Measurements from ENCODE around the gene NUB1. TPM values are rescaled to one million over a fixed set of nuclear protein-coding genes. Genes with fewer than 3 reads are reported as not detected.

NUB1 gene
- total RNA-seq, 1 donor: 50.7 TPM

DNA sequence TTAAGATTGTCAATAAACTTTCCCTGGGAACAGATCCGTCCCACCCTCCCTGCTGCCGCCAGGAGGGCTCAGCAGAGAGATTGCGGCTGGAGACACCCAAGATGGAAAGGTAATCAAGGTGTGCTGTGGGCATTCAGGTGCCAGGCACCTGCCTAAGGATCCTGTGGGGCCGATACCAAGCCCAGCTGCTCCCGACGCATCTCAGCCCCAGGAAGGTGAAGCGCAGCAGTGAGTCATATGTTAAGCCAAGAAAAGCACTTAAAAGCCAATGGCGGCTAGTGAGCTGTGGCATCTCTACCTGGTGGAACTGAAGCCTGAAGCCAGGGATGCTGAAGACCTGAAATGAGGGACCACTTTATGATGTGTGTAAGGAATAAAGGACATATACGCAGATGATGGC, 62.2 kb downstream of the NUB1 start:
- Histone ChIP-seq H3K4me3 (ENCODE audit: insufficient read depth, low read length) (no peak overlapping the region), H3K79me2 (ENCODE audit: insufficient read depth, low read length) (no peaks in the 10 kb centered on the region), H3K27me3 (ENCODE audit: insufficient read depth, low read length) (peaks cover 10% of the 10 kb centered on the region), H4K20me1 (ENCODE audit: insufficient read depth, low read length) (no peaks in the 10 kb centered on the region), H2AFZ (ENCODE audit: low read length) (peak overlapping the region; percentile 54), H3K4me2 (ENCODE audit: insufficient read depth, low read length) (peak overlapping the region; percentile 27), H3K4me1 (ENCODE audit: insufficient read depth, low read length) (peaks cover 15% of the 10 kb centered on the region), H3K36me3 (ENCODE audit: insufficient read depth, low read length) (no peaks in the 10 kb centered on the region), H3K27ac (ENCODE audit: low read depth, low read length) (no peak overlapping the region), H3K9me3 (ENCODE audit: low read depth, low read length) (no peaks in the 10 kb centered on the region)
- DNase-seq (ENCODE audit: insufficient read length, low spot score, missing footprints): peak; percentile 87
- no peak for TF ChIP-seq CTCF (IDR thresholded peaks at IDR 0.05; ENCODE audit: extremely low read depth, low read depth, low read length)

DNA sequence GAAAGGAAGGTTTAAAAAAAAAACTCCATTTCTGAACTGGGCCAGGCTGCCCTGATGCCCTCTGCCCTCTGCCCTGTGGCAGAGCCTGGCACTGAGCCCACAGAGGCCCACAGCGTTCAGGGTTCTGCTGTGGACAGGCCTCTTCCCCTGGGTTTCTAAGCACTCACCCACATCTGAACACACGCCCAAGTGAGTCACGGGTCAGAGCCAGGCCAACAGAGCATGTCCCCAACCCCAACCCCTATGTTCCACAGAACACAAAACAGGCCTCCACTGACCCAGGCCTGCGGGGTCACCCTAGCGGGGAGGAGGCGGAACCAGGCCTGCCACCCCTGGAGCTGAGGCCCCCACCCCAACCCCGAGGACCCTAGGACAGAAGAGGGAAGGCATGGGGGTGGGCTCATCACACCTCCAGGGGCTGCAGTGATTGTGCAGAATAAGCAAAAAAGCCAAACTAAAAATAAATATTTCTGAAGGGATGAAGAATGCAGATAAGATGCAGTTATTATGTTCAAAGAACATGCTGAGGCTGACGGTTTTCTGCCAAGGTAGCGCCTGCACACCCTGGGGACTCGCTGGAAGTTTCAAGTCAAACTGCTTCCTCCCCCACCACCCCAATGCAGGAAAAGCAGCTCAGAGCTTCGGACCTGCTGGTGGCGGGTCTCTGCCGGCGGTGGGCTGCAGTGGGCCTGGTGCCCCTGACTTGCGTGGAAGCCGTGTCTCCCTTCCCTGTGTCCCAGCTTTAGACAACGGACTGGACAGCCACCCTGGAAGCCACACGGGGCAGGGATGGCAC, 62.8 kb downstream of the NUB1 start:
- H3K4me3 ChIP-seq (ENCODE audit: insufficient read depth, low read length): no peak overlapping the region
- peaks cover 15% of the 10 kb centered on the region for H3K4me1 ChIP-seq (ENCODE audit: insufficient read depth, low read length)
- DNase-seq (ENCODE audit: insufficient read length, low spot score, missing footprints): peak; percentile 97
- no peaks in the 10 kb centered on the region for H3K9me3 ChIP-seq (ENCODE audit: low read depth, low read length)
- TF ChIP-seq CTCF (IDR thresholded peaks at IDR 0.05; ENCODE audit: extremely low read depth, low read depth, low read length): no peak
- H4K20me1 ChIP-seq (ENCODE audit: insufficient read depth, low read length): no peaks in the 10 kb centered on the region
- H2AFZ ChIP-seq (ENCODE audit: low read length): no peak overlapping the region
- H3K27me3 ChIP-seq (ENCODE audit: insufficient read depth, low read length): peaks cover 16% of the 10 kb centered on the region
- no peaks in the 10 kb centered on the region for H3K36me3 ChIP-seq (ENCODE audit: insufficient read depth, low read length)
- H3K4me2 ChIP-seq (ENCODE audit: insufficient read depth, low read length): peak overlapping the region; percentile 27
- H3K79me2 ChIP-seq (ENCODE audit: insufficient read depth, low read length): no peaks in the 10 kb centered on the region
- no peak overlapping the region for H3K27ac ChIP-seq (ENCODE audit: low read depth, low read length)

DNA sequence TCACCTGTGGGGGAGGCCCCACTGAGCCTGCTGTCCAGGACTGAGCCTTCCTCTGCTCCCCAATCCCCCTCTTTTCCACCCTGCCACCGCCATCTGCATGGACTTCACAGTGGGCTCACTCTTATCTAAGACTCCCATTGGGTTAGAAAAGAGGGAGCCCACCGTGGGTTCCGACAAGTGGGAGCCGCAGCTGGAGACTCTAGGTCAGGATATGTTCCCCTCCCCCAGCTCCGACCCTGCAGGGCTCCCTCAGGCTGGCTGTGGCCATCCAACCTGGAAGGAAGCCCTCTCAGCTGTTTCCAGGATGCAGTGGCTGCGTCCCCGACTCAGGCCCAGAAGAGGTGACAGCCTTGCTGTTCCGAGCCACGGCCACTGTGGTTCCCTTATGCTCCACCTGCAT, 63.4 kb downstream of the NUB1 start:
- no peaks in the 10 kb centered on the region for H4K20me1 ChIP-seq (ENCODE audit: insufficient read depth, low read length)
- H3K4me3 ChIP-seq (ENCODE audit: insufficient read depth, low read length): no peak overlapping the region
- DNase-seq (ENCODE audit: insufficient read length, low spot score, missing footprints): no peak
- H3K4me1 ChIP-seq (ENCODE audit: insufficient read depth, low read length): peaks cover 15% of the 10 kb centered on the region
- no peak for TF ChIP-seq CTCF (IDR thresholded peaks at IDR 0.05; ENCODE audit: extremely low read depth, low read depth, low read length)
- H3K9me3 ChIP-seq (ENCODE audit: low read depth, low read length): no peaks in the 10 kb centered on the region
- no peaks in the 10 kb centered on the region for H3K79me2 ChIP-seq (ENCODE audit: insufficient read depth, low read length)
- peaks cover 21% of the 10 kb centered on the region for H3K27me3 ChIP-seq (ENCODE audit: insufficient read depth, low read length)
- no peak overlapping the region for H3K27ac ChIP-seq (ENCODE audit: low read depth, low read length)
- H3K4me2 ChIP-seq (ENCODE audit: insufficient read depth, low read length): no peak overlapping the region
- no peaks in the 10 kb centered on the region for H3K36me3 ChIP-seq (ENCODE audit: insufficient read depth, low read length)
- no peak overlapping the region for H2AFZ ChIP-seq (ENCODE audit: low read length)

- Histone ChIP-seq H3K27ac (ENCODE audit: low read depth, low read length) (no peak overlapping the region), H3K27me3 (ENCODE audit: insufficient read depth, low read length) (peaks cover 26% of the 10 kb centered on the region), H3K4me1 (ENCODE audit: insufficient read depth, low read length) (peaks cover 15% of the 10 kb centered on the region), H3K4me2 (ENCODE audit: insufficient read depth, low read length) (no peak overlapping the region), H3K36me3 (ENCODE audit: insufficient read depth, low read length) (no peaks in the 10 kb centered on the region), H3K4me3 (ENCODE audit: insufficient read depth, low read length) (no peak overlapping the region), H2AFZ (ENCODE audit: low read length) (no peak overlapping the region), H4K20me1 (ENCODE audit: insufficient read depth, low read length) (no peaks in the 10 kb centered on the region), H3K9me3 (ENCODE audit: low read depth, low read length) (no peaks in the 10 kb centered on the region), H3K79me2 (ENCODE audit: insufficient read depth, low read length) (no peaks in the 10 kb centered on the region)
- DNase-seq (ENCODE audit: insufficient read length, low spot score, missing footprints): peak; percentile 83
- no peak for TF ChIP-seq CTCF (IDR thresholded peaks at IDR 0.05; ENCODE audit: extremely low read depth, low read depth, low read length)
Observed at GRCh38 chr7:151405588-151405987, 64.0 kb downstream of the NUB1 start.
